Testis (tissue), 2 donors: ENCODE results near the gene EZR.

ENCODE experiments used
- CTCF ChIP-seq, 3 experiments: fragments of 450-650 bp in 2 of 3; fragments of 200-600 bp in 1 of 3; sonication (generic) in 1 of 3; IDR thresholded peaks; one replicate each; pipeline ENCODE4 v1.5.1; 2016 to 2019; ENCODE audit warnings: antibody characterized with exemption in 3 of 3, mild to moderate bottlenecking in 2 of 3, moderate library complexity in 1 of 3
- POLR2A ChIP-seq: fragments of 450-650 bp; IDR thresholded peaks from one replicate; pipeline ENCODE4 v1.6.1; 2017; ENCODE audit warnings: antibody characterized with exemption, mild to moderate bottlenecking, moderate library complexity

GRCh38 chr6:158839796-158840195 is 20.6 kb upstream of the EZR start:
- TF ChIP-seq CTCF (IDR thresholded peaks at IDR 0.05) (no peak), POLR2A (no peak)
